Smooth muscle cell (in vitro differentiated cells): ENCODE results near the gene CCDC190. TPM values are rescaled to one million over a fixed set of nuclear protein-coding genes. Genes with fewer than 3 reads are reported as not detected.
A peak's percentile ranks its signal among the peaks of the same experiment; 100 is the strongest.

Experiments
- DNase-seq: peaks from one replicate; lab custom pipeline; 2025; ENCODE audit not compliant: unreplicated experiment; lab: John Stamatoyannopoulos, UW
- H2AFZ ChIP-seq: fragments of 200-600 bp; sonication (generic); 2 replicates; pipeline ENCODE4 v1.6.0; 2016; ENCODE audit warnings: antibody characterized with exemption, low read depth, mild to moderate bottlenecking
- H3F3A ChIP-seq: fragments of 200-600 bp; sonication (generic); 2 replicates; pipeline ENCODE4 v1.6.0; 2017; ENCODE audit warnings: antibody characterized with exemption, low read depth
- H3K27ac ChIP-seq: fragments of 200-600 bp; sonication (generic); 2 replicates; pipeline ENCODE4 v1.5.1; 2016; ENCODE audit warnings: low read depth, mild to moderate bottlenecking
- H3K27me3 ChIP-seq: fragments of 200-600 bp; sonication (generic); 2 replicates; pipeline ENCODE4 v1.6.1; 2016; ENCODE audit warnings: low read depth, mild to moderate bottlenecking
- H3K36me3 ChIP-seq: fragments of 200-600 bp; sonication (generic); 2 replicates; pipeline ENCODE4 v1.5.1; 2016; ENCODE audit warnings: low read depth
- H3K4me1 ChIP-seq: fragments of 200-600 bp; sonication (generic); 2 replicates; pipeline ENCODE4 v1.5.1; 2016; ENCODE audit warnings: low read depth
- H3K4me2 ChIP-seq: fragments of 200-600 bp; sonication (generic); 2 replicates; pipeline ENCODE4 v1.6.0; 2016; ENCODE audit warnings: mild to moderate bottlenecking
- H3K4me3 ChIP-seq: fragments of 200-600 bp; sonication (generic); 2 replicates; pipeline ENCODE4 v1.5.1; 2016; ENCODE audit warnings: mild to moderate bottlenecking
- H3K79me2 ChIP-seq: fragments of 200-600 bp; sonication (generic); 2 replicates; pipeline ENCODE4 v1.6.0; 2016; ENCODE audit warnings: low read depth, mild to moderate bottlenecking
- H3K9ac ChIP-seq: fragments of 200-600 bp; sonication (generic); 2 replicates; pipeline ENCODE4 v1.6.0; 2016; ENCODE audit warnings: low read depth
- H3K9me3 ChIP-seq: fragments of 200-600 bp; sonication (generic); replicated peaks from 2 replicates; pipeline ENCODE4 v1.5.1; 2016; ENCODE audit warnings: low read depth
- H4K20me1 ChIP-seq: fragments of 200-600 bp; sonication (generic); 2 replicates; pipeline ENCODE4 v1.6.0; 2016; ENCODE audit warnings: low read depth
- CTCF ChIP-seq: fragments of 200-600 bp; sonication (generic); IDR thresholded peaks from 2 replicates; pipeline ENCODE4 v1.5.1; 2017; ENCODE audit warnings: borderline replicate concordance, mild to moderate bottlenecking, antibody characterized with exemption; ENCODE audit not compliant: insufficient read depth, poor library complexity, severe bottlenecking
- WGBS: methylation state at CpG from one replicate; pipeline ENCODE4 v1.1.7; 2016; ENCODE audit warnings: low lambda C conversion rate; 5-methylcytosine and 5-hydroxymethylcytosine counted together
- polyA plus RNA-seq: library from polyadenylated mRNA; unstranded; fragments of >200 nt; fragmentation: Nextera tagmentation; extraction: Ambion mirVana; gene quantifications from 2 replicates; pipeline ENCODE4 v1.2.1, GENCODE V29; 2016
- total RNA-seq: library from RNA; depleted of rRNA; stranded (reverse); fragments of >200 nt; gene quantifications from 2 replicates; pipeline ENCODE4 v1.2.3, GENCODE V29; 2014

The CCDC190 gene
- total and polyA plus RNA-seq, 2 experiments from 2014 or later: not detected

GRCh38 chr1:162906485-162906884 is 45.5 kb upstream of the CCDC190 start:
- Histone ChIP-seq H3K36me3 (no peaks in the 10 kb centered on the region), H3K27ac (peak overlapping the region; percentile 77), H3K9me3 (peaks cover 5% of the 10 kb centered on the region), H3K4me1 (peaks cover 9% of the 10 kb centered on the region), H3K9ac (no peak overlapping the region), H2AFZ (no peak overlapping the region), H4K20me1 (no peaks in the 10 kb centered on the region), H3K27me3 (no peaks in the 10 kb centered on the region), H3K79me2 (no peaks in the 10 kb centered on the region), H3K4me3 (no peak overlapping the region), H3F3A (peaks cover 16% of the 10 kb centered on the region), H3K4me2 (peak overlapping the region; percentile 13)
- DNase-seq: no peak
- TF ChIP-seq CTCF: no peak
- WGBS: 17% methylated on average over 2 of the region's 2 CpGs

GRCh38 chr1:162905174-162906158 is 44.5 kb upstream of the CCDC190 start:
- peaks cover 9% of the 10 kb centered on the region for H3K4me1 ChIP-seq
- H3F3A ChIP-seq: peaks cover 16% of the 10 kb centered on the region
- H3K79me2 ChIP-seq: no peaks in the 10 kb centered on the region
- H4K20me1 ChIP-seq: no peaks in the 10 kb centered on the region
- no peak for DNase-seq
- peak overlapping the region; percentile 77 for H3K27ac ChIP-seq
- peaks cover 3% of the 10 kb centered on the region for H3K9me3 ChIP-seq
- 0% methylated on average over 1 of the region's 1 CpG for WGBS
- H2AFZ ChIP-seq: no peak overlapping the region
- H3K4me3 ChIP-seq: no peak overlapping the region
- H3K36me3 ChIP-seq: no peaks in the 10 kb centered on the region
- H3K9ac ChIP-seq: no peak overlapping the region
- no peak for TF ChIP-seq CTCF
- H3K27me3 ChIP-seq: no peaks in the 10 kb centered on the region
- H3K4me2 ChIP-seq: peak overlapping the region; percentile 34

GRCh38 chr1:162904579-162904978 is 43.6 kb upstream of the CCDC190 start:
- peaks cover 9% of the 10 kb centered on the region for H3K4me1 ChIP-seq
- DNase-seq: no peak
- H3K36me3 ChIP-seq: no peaks in the 10 kb centered on the region
- no peaks in the 10 kb centered on the region for H3K27me3 ChIP-seq
- H2AFZ ChIP-seq: no peak overlapping the region
- H4K20me1 ChIP-seq: no peaks in the 10 kb centered on the region
- no peak for TF ChIP-seq CTCF
- 58% methylated on average over 4 of the region's 4 CpGs for WGBS
- peak overlapping the region; percentile 77 for H3K27ac ChIP-seq
- no peak overlapping the region for H3K9ac ChIP-seq
- H3F3A ChIP-seq: peaks cover 16% of the 10 kb centered on the region
- no peaks in the 10 kb centered on the region for H3K9me3 ChIP-seq
- no peak overlapping the region for H3K4me2 ChIP-seq
- no peak overlapping the region for H3K4me3 ChIP-seq
- no peaks in the 10 kb centered on the region for H3K79me2 ChIP-seq
